Activated CD4-positive, alpha-beta memory T cell treated with anti-CD3 and anti-CD28 coated beads for 36 hours (primary cell): ENCODE results near the gene NOP10. TPM values are rescaled to one million over a fixed set of nuclear protein-coding genes. Genes with fewer than 3 reads are reported as not detected.
"Not testable (repeated sequence)": the region's sequence is repeated elsewhere in the genome, so short reads cannot be mapped to it uniquely, and the experiment has no call there.

ENCODE experiments used
- CTCF ChIA-PET: fragments of 350-600 bp; sonication (Branson Sonifier 250); formaldehyde crosslinking; loops from one replicate; lab custom pipeline; 2021; ENCODE audit warnings: antibody characterized with exemption, inconsistent platforms; lab: Charles Lee
- POLR2A ChIA-PET: fragments of 350-600 bp; sonication (Branson Sonifier 250); formaldehyde crosslinking; loops from one replicate; lab custom pipeline; 2021; ENCODE audit warnings: antibody characterized with exemption; lab: Charles Lee
- DNase-seq: peaks from one replicate; pipeline ENCODE4 v3.0.0-alpha.2; 2020
- H3K27ac Mint-ChIP-seq: one replicate; pipeline ENCODE4 v1.8.0; 2021; ENCODE audit warnings: mixed read lengths
- H3K27me3 Mint-ChIP-seq: one replicate; pipeline ENCODE4 v1.8.0; 2021; ENCODE audit warnings: mixed read lengths
- H3K36me3 Mint-ChIP-seq: one replicate; pipeline ENCODE4 v1.8.0; 2021; ENCODE audit warnings: mixed read lengths
- H3K4me1 Mint-ChIP-seq: one replicate; pipeline ENCODE4 v1.8.0; 2021; ENCODE audit warnings: low read depth, mixed read lengths
- H3K4me3 Mint-ChIP-seq: one replicate; pipeline ENCODE4 v1.8.0; 2021; ENCODE audit warnings: mild to moderate bottlenecking, mixed read lengths
- H3K9me3 Mint-ChIP-seq: one replicate; pipeline ENCODE4 v1.8.0; 2021; ENCODE audit warnings: mixed read lengths
- intact Hi-C: fragments of 100-400 bp; cut with micrococcal nuclease; formaldehyde crosslinking; loops from one replicate; pipeline ENCODE4 v1.15.1; 2023
- total RNA-seq, 2 experiments: library from RNA; stranded (reverse); gene quantifications; one replicate each; pipeline ENCODE4 v1.2.3, GENCODE V29; 2021

The NOP10 gene
- 100 to 1,000 TPM; 211 to 214 TPM for total RNA-seq

- Mint-ChIP-seq H3K27ac (no peak within 1 kb of the TSS), H3K4me3 (no peak within 1 kb of the TSS), H3K27me3 (no peaks in the 10 kb centered on the region), H3K36me3 (peaks cover 26% of the 10 kb centered on the region), H3K4me1 (peaks cover 29% of the 10 kb centered on the region), H3K9me3 (no peaks in the 10 kb centered on the region)
- ChIA-PET CTCF (interaction anchor here (0.6 to 3.5 kb wide), 18 partner anchors 11 to 438 kb away, joined by 3 to 47 read pairs (median 4); partner anchors contain the start of genes GOLGA8A, KATNBL1 and LPCAT4), POLR2A (interaction anchor here (1.3 to 2.0 kb wide), 2 partner anchors 14 to 23 kb away, joined by 4 to 14 read pairs; partner anchors contain the start of gene LPCAT4)
- DNase-seq: peak; percentile 96
- intact Hi-C loops: loop anchor here (1.0 to 5.0 kb wide), 3 partner anchors 24 to 245 kb away; partner anchors contain the start of genes GOLGA8A and LPCAT4
Measured at GRCh38 chr15:34342737-34343575, at the start of gene NOP10, which contains the start of gene NUTM1. TSS of gene NOP10 (minus strand) at chr15:34343136. CDS start at chr15:34343073, 63 bp downstream. TSS of gene NUTM1 (plus strand) at chr15:34343315. CDS start at chr15:34343697, 382 bp downstream.

- H3K9me3 Mint-ChIP-seq, H3K36me3 Mint-ChIP-seq, intact Hi-C loops, POLR2A ChIA-PET, H3K27me3 Mint-ChIP-seq, H3K4me1 Mint-ChIP-seq, DNase-seq, H3K27ac Mint-ChIP-seq, H3K4me3 Mint-ChIP-seq, CTCF ChIA-PET: not testable (repeated sequence)
Measured at GRCh38 chr15:34389594-34390086, 46.7 kb upstream of the NOP10 start.

DNA sequence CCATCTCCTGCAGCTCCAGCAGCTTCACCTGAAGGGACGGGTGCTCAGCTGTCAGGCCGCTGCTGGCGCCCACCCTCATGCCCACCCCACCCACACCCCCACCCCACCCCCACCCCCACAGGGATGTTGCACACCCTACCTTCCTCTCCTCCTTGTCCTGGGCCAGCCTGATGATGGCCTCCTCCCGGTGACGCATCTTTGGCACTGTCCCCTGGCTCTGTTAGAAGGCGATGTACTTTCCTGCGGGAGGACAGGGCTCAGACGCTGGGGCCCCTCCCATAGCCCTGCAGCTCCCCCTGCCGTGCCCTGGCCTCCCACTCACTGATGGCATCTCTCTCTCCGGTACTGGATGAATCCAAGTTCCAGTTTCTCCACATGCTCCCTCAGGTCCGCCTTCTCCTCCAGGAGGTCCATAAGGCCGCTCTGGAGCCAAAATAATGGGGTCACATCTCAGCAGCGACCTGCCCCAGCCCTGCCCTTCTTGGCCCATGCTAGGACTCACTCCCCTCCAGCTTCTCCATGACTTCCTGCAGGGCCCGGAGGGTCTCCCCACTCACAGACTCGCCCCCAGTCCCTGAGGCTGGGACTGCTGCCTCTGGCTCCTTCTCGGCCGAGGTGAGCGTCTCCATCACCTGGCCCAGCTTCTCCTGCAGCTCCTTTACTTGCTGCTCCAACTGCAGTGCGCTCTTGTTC is 39.0 kb upstream of the NOP10 start:
- H3K27me3 Mint-ChIP-seq, H3K4me1 Mint-ChIP-seq, H3K4me3 Mint-ChIP-seq, H3K27ac Mint-ChIP-seq, POLR2A ChIA-PET, CTCF ChIA-PET, DNase-seq, H3K9me3 Mint-ChIP-seq, H3K36me3 Mint-ChIP-seq, intact Hi-C loops: not testable (repeated sequence)

GRCh38 chr15:34380491-34380890 is 37.6 kb upstream of the NOP10 start:
- H3K27me3 Mint-ChIP-seq, H3K9me3 Mint-ChIP-seq, H3K4me1 Mint-ChIP-seq, H3K4me3 Mint-ChIP-seq, CTCF ChIA-PET, H3K36me3 Mint-ChIP-seq, H3K27ac Mint-ChIP-seq, intact Hi-C loops, DNase-seq, POLR2A ChIA-PET: not testable (repeated sequence)

DNA sequence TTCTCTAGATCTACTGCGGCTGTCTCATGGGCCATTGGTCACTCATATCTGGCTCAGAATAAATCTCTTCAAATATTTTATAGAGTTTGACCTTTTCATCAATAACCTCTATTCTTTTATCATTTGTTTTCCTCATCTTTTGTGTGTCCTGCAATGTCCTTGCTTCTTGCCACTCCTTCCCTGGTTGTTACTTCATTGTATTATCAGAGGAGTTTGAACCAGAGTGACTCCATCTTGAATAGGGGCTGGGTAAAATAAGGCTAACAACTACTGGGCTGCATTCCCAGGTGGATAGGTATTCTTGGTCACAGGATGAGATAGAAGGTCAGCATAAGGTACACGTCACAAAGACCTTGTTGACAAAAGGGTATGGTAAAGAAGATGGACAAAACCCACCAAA is 33.9 kb upstream of the NOP10 start:
- CTCF ChIA-PET: no interaction called here
- H3K4me1 Mint-ChIP-seq: no peaks in the 10 kb centered on the region
- intact Hi-C loops: no loop called here
- no peaks in the 10 kb centered on the region for H3K9me3 Mint-ChIP-seq
- H3K27me3 Mint-ChIP-seq: no peaks in the 10 kb centered on the region
- H3K4me3 Mint-ChIP-seq: no peak overlapping the region
- POLR2A ChIA-PET: no interaction called here
- DNase-seq: no peak
- H3K27ac Mint-ChIP-seq: no peak overlapping the region
- H3K36me3 Mint-ChIP-seq: no peaks in the 10 kb centered on the region

DNA sequence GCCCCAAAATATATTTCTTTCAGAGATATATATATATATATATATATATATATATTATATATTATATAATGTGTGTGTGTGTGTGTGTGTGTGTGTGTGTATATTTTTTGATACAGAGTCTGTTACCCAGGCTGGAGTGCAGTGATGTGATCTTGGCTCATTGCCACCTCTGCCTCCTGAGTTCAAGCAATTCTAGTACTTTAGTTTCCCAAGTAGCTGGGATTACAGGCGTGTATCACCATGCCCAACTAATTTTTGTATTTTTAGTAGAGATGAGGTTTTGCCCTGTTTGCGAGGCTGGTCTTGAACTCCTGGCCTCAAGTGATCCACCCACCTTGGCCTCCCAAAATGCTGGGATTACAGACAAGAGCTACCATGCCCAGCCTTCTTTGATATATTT is 32.6 kb upstream of the NOP10 start:
- H3K36me3 Mint-ChIP-seq: not testable (repeated sequence)

GRCh38 chr15:34374816-34375215 is 31.9 kb upstream of the NOP10 start:
- intact Hi-C loops: no loop called here
- Mint-ChIP-seq H3K27ac (no peak overlapping the region), H3K9me3 (no peaks in the 10 kb centered on the region), H3K4me1 (peaks cover 13% of the 10 kb centered on the region), H3K36me3 (no peaks in the 10 kb centered on the region), H3K4me3 (no peak overlapping the region), H3K27me3 (no peaks in the 10 kb centered on the region)
- DNase-seq: no peak
- ChIA-PET POLR2A (no interaction called here), CTCF (no interaction called here)

More for the DNA sequence above, 32.6 kb upstream of the NOP10 start:
- H3K27me3 Mint-ChIP-seq, DNase-seq, POLR2A ChIA-PET, H3K4me1 Mint-ChIP-seq, H3K9me3 Mint-ChIP-seq, H3K27ac Mint-ChIP-seq, intact Hi-C loops, H3K4me3 Mint-ChIP-seq, CTCF ChIA-PET: not testable (repeated sequence)

GRCh38 chr15:34373951-34374350 is 31.0 kb upstream of the NOP10 start:
- H3K27me3 Mint-ChIP-seq: no peaks in the 10 kb centered on the region
- DNase-seq: no peak
- no peak overlapping the region for H3K27ac Mint-ChIP-seq
- H3K4me3 Mint-ChIP-seq: no peak overlapping the region
- ChIA-PET POLR2A (no interaction called here), CTCF (no interaction called here)
- no peaks in the 10 kb centered on the region for H3K9me3 Mint-ChIP-seq
- peaks cover 18% of the 10 kb centered on the region for H3K4me1 Mint-ChIP-seq
- no peaks in the 10 kb centered on the region for H3K36me3 Mint-ChIP-seq
- intact Hi-C loops: no loop called here

DNA sequence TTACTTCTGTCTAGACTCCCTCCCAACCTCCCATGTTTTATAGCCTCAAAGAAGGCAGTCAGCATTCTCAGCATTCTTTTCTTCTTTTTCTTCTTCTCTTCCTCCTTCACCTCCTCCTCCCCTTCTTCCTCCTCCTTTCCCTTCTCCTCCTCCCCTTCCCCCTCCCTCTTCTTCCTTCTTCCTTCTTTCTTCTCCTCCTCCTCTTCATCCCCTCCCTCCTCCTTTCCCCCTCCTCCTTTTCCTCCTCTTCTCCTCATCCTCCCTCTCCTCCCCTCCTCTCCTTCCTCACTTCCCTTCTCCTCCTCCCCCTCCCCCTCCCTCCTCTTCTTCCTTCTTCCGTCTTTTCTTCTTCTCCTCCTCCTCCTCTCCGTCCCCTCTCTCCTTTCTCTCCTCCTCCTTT is 27.7 kb upstream of the NOP10 start:
- ChIA-PET POLR2A (no interaction called here), CTCF (no interaction called here)
- Mint-ChIP-seq H3K27ac (no peak overlapping the region), H3K27me3 (no peaks in the 10 kb centered on the region), H3K36me3 (no peaks in the 10 kb centered on the region), H3K4me1 (peaks cover 30% of the 10 kb centered on the region), H3K4me3 (no peak overlapping the region), H3K9me3 (no peaks in the 10 kb centered on the region)
- intact Hi-C loops: no loop called here
- DNase-seq: no peak

DNA sequence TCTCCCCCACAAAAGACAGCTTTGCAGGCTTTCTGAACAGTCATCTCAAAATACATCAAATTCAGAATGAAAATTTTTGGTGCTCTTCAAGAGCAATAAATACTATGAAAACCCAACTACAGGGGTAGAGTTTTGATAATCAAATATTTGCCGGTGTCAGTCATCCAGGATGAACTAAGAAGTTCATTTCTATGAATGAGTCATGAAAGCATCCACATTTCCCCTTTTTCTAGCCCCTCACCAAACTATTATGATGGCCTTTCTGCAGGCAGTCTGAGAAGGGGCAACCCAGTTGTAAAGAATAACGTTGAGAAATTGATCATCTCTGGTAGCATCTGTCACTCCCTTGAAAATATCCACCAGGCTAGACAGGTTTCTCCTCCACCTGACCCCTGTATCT is 27.2 kb upstream of the NOP10 start:
- POLR2A ChIA-PET: no interaction called here
- intact Hi-C loops: no loop called here
- no peak overlapping the region for H3K4me3 Mint-ChIP-seq
- CTCF ChIA-PET: interaction anchor here (0.7 to 1.5 kb wide), 2 partner anchors 128 to 130 kb away, joined by 3 to 4 read pairs; no protein-coding TSS in a partner anchor
- DNase-seq: peak; percentile 17
- no peaks in the 10 kb centered on the region for H3K27me3 Mint-ChIP-seq
- H3K4me1 Mint-ChIP-seq: peaks cover 35% of the 10 kb centered on the region
- H3K27ac Mint-ChIP-seq: peak overlapping the region; percentile 42
- no peaks in the 10 kb centered on the region for H3K9me3 Mint-ChIP-seq
- no peaks in the 10 kb centered on the region for H3K36me3 Mint-ChIP-seq

DNA sequence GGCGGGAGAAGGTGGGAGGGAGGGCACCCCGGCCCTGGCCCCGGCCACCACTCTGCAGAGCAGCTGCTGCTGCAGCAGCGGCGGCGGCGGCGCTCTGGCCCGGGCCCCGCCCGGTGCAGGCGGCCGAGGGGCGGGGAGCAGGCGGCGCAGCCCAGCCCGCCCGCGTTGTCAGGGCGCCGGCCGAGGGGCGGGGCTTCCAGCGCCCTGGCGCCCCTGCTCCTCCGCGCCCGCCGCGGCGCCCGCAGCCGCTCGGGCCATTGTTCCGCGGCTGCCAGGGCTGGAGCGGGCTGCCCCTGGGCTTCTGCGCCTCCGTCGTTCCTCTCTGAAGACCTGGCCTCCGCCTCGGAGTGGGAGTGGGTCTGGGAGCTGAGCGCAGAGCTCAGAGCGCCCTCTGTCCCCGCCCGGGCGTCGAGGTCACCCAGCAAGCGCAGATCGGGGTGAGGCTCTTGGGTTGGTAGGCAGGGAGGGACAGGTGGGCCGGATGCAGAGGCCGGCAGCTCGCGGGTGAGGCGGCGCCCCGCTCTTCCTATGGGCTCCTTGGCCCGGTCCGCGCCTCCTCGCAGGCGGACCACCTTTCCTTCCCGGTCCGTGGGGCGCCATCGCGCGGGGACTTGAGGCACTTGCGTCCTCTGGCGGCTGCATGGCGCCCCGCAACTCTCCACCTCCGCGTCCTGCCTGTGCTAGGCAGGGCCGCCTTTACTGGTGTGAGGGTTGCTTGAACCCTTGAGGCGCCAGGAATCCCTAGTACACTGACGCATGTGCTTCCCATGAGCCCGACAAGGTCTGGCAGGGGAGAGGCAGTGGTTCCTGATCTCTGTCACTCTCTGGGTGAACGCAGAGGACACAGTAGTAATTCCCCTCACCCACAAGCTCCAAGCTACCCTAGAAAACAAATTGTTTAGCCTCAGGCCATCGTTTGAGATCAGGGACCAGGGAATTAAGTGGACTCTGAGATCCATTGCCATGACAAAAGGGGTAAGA is 24.5 kb upstream of the NOP10 start, which contains the start of gene LPCAT4:
Gene LPCAT4, minus strand, starts transcription at position 96 of the 981 bp plus-strand sequence. CDS start 96 bp downstream, outside the sequence.
- no peaks in the 10 kb centered on the region for H3K9me3 Mint-ChIP-seq
- ChIA-PET POLR2A (interaction anchor here (0.7 to 4.1 kb wide), 11 partner anchors 15 to 257 kb away, joined by 3 to 29 read pairs (median 6); partner anchors contain the start of genes EMC4, GOLGA8B, NOP10 and NUTM1), CTCF (interaction anchor here (0.5 to 4.1 kb wide), 33 partner anchors 9 to 327 kb away, joined by 3 to 47 read pairs (median 4); partner anchors contain the start of genes EMC4, GOLGA8A, GOLGA8B and KATNBL1)
- peak within 1 kb of the TSS; percentile 96 for H3K27ac Mint-ChIP-seq
- intact Hi-C loops: loop anchor here (1.0 to 5.0 kb wide), 9 partner anchors 24 to 620 kb away; partner anchors contain the start of genes AVEN, GOLGA8B, KATNBL1 and NOP10
- DNase-seq: peak; percentile 91
- peak within 1 kb of the TSS; percentile 96 for H3K4me3 Mint-ChIP-seq
- H3K4me1 Mint-ChIP-seq: peaks cover 41% of the 10 kb centered on the region
- H3K27me3 Mint-ChIP-seq: no peaks in the 10 kb centered on the region
- peaks cover 8% of the 10 kb centered on the region for H3K36me3 Mint-ChIP-seq
